ENCODE measurements around the gene PTPN6. TPM values are rescaled to one million over a fixed set of nuclear protein-coding genes. Genes with fewer than 3 reads are reported as not detected.
A peak's percentile ranks its signal among the peaks of the same experiment; 100 is the strongest.

The PTPN6 gene
- total and polyA plus RNA-seq, 9 of the 15 experiments (the other 6 are each of a cell fraction or from before 2014, with no cell fraction given): 1.5 to 5.1 (median 3.9) TPM

GRCh38 chr12:6987956-6988553 is 36.9 kb downstream of the PTPN6 start:
- Histone ChIP-seq H3K27me3 (ENCODE audit: control insufficient read depth in 2 of 2, insufficient read depth in 2 of 2, low read length in 2 of 2) (no peaks in the 10 kb centered on the region), H2AFZ (ENCODE audit: low read depth, low read length) (no peak overlapping the region), H4K20me1 (replicated peaks; ENCODE audit: control insufficient read depth, insufficient read depth, low read length) (no peaks in the 10 kb centered on the region), H3K4me2 (ENCODE audit: insufficient read depth, low read length) (no peak overlapping the region), H3K36me3 (ENCODE audit: control insufficient read depth, insufficient read depth, low read length) (peaks cover 24% of the 10 kb centered on the region; the same call in 2 of the 3 replicates), H3K4me3 (no peak overlapping the region), H3K9ac (ENCODE audit: insufficient read depth in 1 of 2, low read depth in 2 of 2, low read length in 2 of 2) (peak overlapping the region in 1 of 2 experiments; percentile 56; a peak in 1 of 4 replicates), H3K79me2 (ENCODE audit: control insufficient read depth, insufficient read depth, low read length) (no peaks in the 10 kb centered on the region), H3K9me1 (ENCODE audit: control insufficient read depth, insufficient read depth, low read length) (no peaks in the 10 kb centered on the region), H3K9me3 (replicated peaks; ENCODE audit: control insufficient read depth, insufficient read depth, low read depth, low read length) (no peaks in the 10 kb centered on the region), H3K27ac (ENCODE audit: extremely low read depth, low read depth, low read length) (no peak overlapping the region), H3K4me1 (replicated peaks in 1 of 2; ENCODE audit: control insufficient read depth in 2 of 2, insufficient read depth in 2 of 2, low read length in 2 of 2) (no peaks in the 10 kb centered on the region)
- ChIA-PET POLR2A (no interaction called here), CTCF (ENCODE audit: low intra/inter-chr PET ratio) (no interaction called here)
- DNase-seq (ENCODE audit: extremely low read depth in 1 of 4, low spot score in 3 of 4): no peak
- 85% methylated on average over 9 of the region's 11 CpGs for WGBS (ENCODE audit: insufficient coverage, low coverage, missing lambda C conversion rate)
- intact Hi-C loops (cut with micrococcal nuclease) (no loop called here), in situ Hi-C loops (cut with MboI) (no loop called here)
- no TSS peak for BruUV-seq (replicated peaks)
- ATAC-seq: no peak
- no peak for FAIRE-seq
- TF ChIP-seq HNRNPL (IDR thresholded peaks at IDR 0.05; ENCODE audit: low read depth, low read length) (no peak), ZNF764 (CRISPR knock-in tag; IDR thresholded peaks at IDR 0.05; ENCODE audit: low read depth) (no peak), NR2F6 (CRISPR knock-in tag; IDR thresholded peaks at IDR 0.05) (no peak), AFF1 (IDR thresholded peaks at IDR 0.05; ENCODE audit: low read depth in 1 of 2, partially characterized antibody in 2 of 2) (no peak), ZBTB40 (IDR thresholded peaks at IDR 0.05) (no peak), ZBTB40 (CRISPR knock-in tag; IDR thresholded peaks at IDR 0.05) (no peak), RBM22 (IDR thresholded peaks at IDR 0.05; ENCODE audit: low read depth, low read length, poor library complexity, severe bottlenecking) (no peak), ZNF316 (IDR thresholded peaks at IDR 0.05) (no peak), RBFOX2 (IDR thresholded peaks at IDR 0.05; ENCODE audit: low read depth, low read length) (no peak)

Measured in K562 (cell line).